Measurements from ENCODE around the gene CGNL1. TPM values are rescaled to one million over a fixed set of nuclear protein-coding genes. Genes with fewer than 3 reads are reported as not detected.

Gene CGNL1
- polyA plus RNA-seq, 1 donor: 5.4 TPM

- DNase-seq: no peak
These were observed 126.9 kb downstream of the CGNL1 start for GRCh38 chr15:57503051-57503702.

- no peak for DNase-seq
These were observed 127.8 kb downstream of the CGNL1 start for GRCh38 chr15:57503911-57504598.

GRCh38 chr15:57504599-57504940 is 128.3 kb downstream of the CGNL1 start:
- no peak for DNase-seq

GRCh38 chr15:57505056-57505715 is 128.9 kb downstream of the CGNL1 start:
- DNase-seq: no peak

DNA sequence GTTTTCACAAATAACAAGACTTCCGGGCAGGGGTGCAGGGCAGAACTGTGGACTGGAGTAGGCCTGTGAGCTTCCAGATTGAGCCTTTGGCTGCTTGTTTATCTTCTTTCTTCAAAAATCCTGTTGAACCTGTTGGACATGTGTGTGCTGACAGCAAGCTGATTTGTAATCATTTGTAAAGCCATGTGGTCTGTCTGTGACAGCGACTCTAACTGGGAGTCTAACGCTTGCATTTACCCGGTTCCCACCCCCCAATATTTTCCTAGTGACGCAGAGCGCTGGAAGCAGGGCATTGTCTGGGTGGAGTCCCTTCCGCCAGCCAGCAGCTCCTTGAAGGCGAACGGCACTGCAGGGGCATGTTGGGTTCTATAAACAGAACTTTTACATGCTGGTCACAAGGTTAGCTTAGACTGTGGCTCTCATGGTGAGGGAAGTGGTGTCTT is 129.7 kb downstream of the CGNL1 start:
- DNase-seq: no peak

DNA sequence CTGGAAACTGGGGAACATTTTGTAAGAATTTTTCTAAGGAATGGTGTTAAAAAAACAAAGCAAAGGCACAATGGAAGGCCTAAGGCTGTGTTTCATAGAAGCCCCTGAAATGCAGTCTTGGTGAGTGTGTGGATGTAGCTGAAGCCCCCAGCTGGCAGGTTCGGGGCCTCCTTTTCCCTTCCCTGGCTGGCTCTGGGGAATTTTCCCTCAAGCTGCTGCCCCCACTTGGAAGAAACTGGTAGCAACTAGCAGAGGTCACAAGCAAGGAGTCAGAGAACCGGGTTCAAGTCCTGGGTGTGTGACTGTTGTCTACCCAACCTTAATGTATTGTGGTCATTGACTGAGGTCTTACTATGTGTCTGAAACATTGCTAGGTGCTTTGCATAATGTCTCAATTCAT is 130.1 kb downstream of the CGNL1 start:
- no peak for DNase-seq

DNA sequence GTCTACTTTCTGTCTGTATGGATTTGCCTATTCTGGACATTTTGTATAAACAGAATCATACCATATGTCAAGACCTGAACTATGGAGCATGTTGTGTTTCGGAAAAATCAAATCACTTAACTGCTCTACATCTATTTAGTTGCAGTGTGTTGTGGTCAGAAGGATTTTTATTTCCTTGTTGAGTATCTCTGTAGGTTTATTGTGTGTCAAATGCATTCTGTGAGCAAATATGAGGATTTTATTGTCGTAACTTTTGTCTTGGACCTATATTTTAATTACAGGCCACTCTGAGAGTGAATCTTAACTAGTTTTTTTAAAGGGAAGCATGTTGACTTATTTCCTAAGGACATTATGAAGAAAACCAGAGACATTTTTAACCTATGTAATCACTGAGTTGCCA is 130.8 kb downstream of the CGNL1 start:
- DNase-seq: no peak

GRCh38 chr15:57509126-57509525 is 132.8 kb downstream of the CGNL1 start:
- DNase-seq: no peak

DNA sequence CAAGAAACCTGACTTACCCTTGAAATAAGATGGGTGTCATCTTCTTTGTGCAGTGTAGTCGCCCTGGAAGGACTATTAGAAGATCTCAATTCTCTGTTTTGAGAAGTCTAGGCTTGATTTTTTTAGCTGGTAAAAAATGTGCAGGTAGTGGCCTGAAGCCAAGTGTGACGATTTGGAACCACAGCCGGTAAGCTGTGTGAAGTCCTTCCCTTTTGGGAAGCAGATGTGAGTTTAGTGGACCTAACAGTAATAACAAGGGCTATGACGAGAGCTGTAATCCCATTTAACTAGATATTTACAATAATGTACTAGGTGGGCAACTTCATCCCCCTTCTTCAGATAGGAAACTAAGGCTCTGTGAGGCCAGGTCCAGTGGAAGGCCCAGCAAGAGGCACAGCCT is 133.7 kb downstream of the CGNL1 start:
- no peak for DNase-seq

- no peak for DNase-seq
These were observed 134.3 kb downstream of the CGNL1 start for GRCh38 chr15:57510647-57511046.

DNA sequence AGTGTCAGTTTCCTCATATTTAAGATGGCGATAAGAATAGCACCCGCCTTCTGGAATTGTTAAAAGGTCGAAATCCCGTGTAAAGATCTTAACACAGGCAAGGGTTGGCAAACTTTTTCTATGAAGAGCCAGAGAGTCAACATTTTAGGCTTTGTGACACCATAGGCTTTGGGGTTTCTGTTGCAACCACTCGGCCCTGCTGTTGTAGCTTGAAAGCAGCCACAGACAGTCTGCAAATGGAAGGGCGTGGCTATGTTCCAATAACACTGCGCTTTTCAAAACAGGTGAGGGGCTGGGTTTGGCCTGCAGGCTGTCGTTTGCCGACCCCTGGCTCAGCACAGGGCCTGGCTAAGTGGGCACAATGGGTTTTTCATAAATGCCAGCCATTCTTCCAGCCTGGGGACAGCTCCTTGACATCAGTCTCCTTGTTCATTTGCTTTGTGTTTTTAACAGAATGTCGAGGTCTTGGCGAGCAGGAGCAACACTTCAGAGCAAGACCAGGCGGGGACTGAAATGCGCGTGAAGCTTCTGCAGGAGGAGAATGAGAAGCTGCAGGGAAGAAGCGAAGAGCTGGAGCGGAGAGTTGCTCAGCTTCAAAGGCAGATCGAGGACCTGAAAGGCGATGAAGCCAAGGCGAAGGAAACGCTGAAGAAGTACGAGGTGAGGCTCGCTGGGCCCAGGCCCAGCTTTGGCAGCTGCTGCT is 140.2 kb downstream of the CGNL1 start:
- no peak for DNase-seq

DNA sequence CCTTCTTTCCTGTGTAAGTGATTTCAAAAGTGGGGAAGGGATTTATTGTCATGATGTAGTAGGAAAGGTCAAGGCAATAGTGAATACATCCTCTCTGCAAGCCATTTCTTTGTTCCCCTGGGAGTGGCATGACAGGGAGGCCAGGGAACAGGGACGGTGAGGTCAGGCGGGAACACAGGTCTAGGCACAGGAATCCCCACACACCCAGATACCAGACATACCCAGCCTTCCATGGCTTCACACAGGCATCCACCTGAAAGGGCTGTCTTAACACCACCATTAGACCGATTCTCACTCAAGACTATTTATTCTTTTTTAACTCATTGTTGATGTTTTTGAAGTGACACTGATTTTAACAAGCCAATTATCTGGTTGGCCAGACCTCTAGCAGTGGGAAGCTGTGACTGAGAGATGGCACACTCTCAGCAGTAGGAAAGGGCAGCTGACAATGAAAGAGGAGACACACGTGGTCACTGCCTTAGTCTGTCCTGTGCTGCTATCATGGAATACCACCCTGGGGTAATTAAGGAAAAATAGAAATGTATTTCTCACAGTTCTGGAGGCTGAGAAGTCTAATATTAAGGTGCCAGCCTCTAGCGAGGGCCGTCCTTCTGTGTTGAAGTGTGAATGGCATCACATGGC is 140.8 kb downstream of the CGNL1 start:
- DNase-seq: no peak

DNA sequence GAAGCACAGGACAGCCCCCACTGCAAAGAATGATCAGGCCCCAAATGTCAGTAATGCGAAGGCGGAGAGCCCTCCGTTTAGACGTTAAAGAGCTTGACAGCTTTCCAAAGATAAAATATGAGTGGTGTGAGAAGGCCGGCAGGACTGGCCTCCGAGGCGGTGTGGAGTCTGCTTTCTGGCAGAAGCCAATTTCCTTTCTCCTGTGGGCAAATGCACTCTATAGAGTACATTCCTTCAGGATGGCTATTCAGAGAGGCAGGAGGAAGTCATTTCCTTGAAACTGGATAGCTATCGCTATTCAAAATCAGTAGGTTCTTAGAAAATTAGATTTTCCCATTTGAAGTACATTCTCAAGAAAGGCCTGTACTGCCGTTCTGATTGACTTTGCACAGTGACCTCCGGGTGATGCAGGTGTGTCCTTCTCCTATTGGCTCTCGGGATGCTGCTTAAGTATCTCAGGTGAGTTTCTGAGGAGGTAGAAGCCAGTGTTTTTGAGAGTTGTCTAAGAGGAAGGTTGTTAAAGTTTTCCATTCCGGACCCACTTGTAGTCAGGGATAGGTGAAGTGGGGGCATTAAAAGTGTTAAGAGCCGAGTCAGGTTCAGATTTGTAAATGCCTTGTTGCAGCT is 142.6 kb downstream of the CGNL1 start:
- no peak for DNase-seq

DNA sequence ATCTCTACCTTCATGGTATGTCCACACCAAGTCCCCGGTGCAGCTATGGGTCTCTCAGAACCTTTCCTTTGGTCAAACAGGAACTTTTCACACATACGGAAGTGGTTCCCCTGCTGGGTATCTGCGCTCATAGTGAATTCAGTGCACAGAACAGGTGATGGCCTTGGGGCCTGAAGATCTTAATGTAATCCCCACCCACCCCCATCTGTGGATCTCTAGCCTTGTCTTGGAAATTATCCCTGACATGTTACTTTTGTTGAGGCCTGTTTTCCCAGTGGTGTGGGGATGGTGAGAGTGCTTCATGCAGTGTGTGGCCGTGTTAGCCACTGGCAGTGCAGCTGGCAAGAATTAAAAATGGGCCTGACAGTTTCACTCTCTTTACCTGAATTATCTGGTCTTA is 143.5 kb downstream of the CGNL1 start:
- DNase-seq: no peak

GRCh38 chr15:57521503-57521902 is 145.2 kb downstream of the CGNL1 start:
- DNase-seq: no peak

DNA sequence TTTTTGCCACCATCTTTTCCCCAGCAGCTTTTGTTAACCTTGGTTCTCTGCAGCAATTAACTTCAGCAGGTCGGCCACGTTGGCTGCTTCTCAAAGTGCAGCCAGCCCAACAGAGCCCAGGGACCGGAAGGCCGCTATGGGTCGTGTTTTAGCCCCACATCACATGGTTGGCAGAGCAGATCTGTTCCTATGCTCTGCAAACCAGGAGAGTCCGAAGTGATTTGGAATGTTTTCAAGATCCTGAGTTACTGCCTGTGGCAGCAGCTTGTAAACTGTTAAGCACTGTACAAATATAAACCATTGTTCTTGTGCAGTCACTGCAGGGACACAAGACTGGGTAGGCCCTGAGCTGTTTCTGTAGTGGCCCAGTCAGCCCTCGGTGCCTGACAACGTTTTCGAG is 145.8 kb downstream of the CGNL1 start:
- DNase-seq: no peak

DNA sequence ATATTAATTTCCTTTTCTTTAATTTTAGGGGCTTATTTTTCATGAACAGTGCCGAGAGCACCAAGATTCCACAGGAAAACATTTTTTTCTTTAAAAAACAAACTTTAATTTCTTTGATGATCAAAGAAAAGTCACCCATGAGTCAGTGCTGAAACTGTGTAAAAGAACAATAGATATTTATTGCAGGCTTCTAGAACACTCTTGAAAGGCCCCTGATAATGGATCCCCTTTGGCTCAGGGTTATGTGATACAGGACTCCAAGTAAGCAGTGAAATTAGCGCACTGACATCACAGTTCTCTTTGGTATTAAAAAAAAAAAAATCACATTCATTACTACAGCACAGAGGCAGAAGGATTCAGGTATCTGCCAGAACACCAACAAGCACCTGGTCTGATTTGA is 149.3 kb downstream of the CGNL1 start:
- DNase-seq: no peak

- no peak for DNase-seq
These were observed 149.8 kb downstream of the CGNL1 start for GRCh38 chr15:57526076-57526475.

DNA sequence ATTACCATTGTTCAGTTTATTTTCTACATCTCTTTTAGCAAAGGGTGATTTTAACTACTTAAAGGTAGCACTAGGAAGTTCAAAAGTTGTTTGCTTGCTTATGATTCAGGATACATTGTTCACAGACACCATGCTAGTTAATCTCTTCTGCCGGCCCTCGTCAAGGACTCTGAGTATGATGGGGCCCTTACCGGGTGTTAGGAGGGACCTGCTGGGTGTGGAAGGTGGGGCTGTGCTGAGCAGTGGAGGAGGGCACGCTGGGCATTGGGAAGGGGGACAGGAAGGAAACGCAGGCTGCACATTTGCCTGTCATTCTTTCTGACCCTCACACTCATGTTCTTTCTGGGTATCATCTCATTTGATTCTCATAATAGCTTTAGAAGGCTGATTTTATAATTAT is 150.3 kb downstream of the CGNL1 start:
- DNase-seq: no peak

DNA sequence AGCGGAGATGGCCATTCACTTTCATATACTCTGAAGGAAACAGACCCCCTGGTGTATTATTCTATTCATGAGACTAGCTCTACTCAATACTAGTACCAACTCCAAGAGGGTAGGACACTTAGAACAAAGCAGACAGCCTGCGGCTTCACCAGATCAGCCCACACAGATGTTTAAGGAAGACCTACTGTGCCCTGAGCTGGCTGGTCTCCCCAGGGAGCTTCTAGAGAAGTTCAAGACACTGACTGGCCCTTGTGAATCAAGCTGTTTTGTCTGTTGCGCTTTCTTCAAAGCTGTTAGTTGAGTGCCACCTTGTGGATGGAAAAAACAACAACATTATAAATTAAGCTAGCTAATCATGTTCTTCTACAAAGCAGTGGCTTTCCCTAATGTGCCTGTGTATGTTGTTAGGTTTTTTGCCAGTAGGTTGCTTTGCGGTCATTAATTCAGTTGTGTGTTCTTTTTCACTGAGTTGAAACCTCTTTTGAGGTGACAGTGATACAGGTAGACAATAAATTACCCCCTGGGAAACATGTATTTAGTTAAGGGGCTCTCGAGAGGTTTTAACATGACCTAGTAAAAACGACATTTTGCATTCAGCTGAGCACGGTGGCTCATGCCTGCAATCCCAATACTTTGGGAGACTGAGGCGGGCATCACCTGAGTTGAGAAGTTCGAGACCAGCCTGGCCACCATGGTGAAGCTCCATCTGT is 151.2 kb downstream of the CGNL1 start:
- peak; percentile 74 for DNase-seq

GRCh38 chr15:57528940-57529565 is 152.7 kb downstream of the CGNL1 start:
- no peak for DNase-seq

Measured in hindlimb muscle (tissue), 1 donor.